AG09309 (cell line): ENCODE results near the gene AUH.

Experiments used
- DNase-seq: peaks from one replicate; pipeline ENCODE4 v3.0.0-alpha.2; 2010; ENCODE audit warnings: low read depth
- H3K4me3 ChIP-seq: 2 replicates; pipeline ENCODE4 v1.5.1; 2011; ENCODE audit warnings: mild to moderate bottlenecking, low read depth, low read length, moderate library complexity; ENCODE audit not compliant: control insufficient read depth
- CTCF ChIP-seq: IDR thresholded peaks from 2 replicates; pipeline ENCODE4 v1.5.1; 2011; ENCODE audit warnings: mild to moderate bottlenecking, low read depth, low read length, inconsistent platforms; ENCODE audit not compliant: insufficient read depth, control insufficient read depth; ENCODE audit errors: missing control alignments

AUH gene

GRCh38 chr9:91164724-91165520, 196.8 kb downstream of the AUH start:
- no peak for TF ChIP-seq CTCF
- DNase-seq = peak; percentile 94
- H3K4me3 ChIP-seq = no peak overlapping the region
